Cardiac muscle cell (in vitro differentiated cells and primary cell): ENCODE data around the gene JARID2. TPM values are rescaled to one million over a fixed set of nuclear protein-coding genes. Genes with fewer than 3 reads are reported as not detected.

Source experiments
- DNase-seq, 2 donors: peaks; one replicate each; pipeline versions ENCODE4 v3.0.0 to v3.0.0-alpha.2; 2010 to 2017; ENCODE audit warnings: low read depth in 1 of 2, low spot score in 1 of 2
- H3K27ac ChIP-seq: fragments of 200-600 bp; sonication (generic); 2 replicates; pipeline ENCODE4 v1.5.1; 2016
- H3K27me3 ChIP-seq: fragments of 200-600 bp; sonication (generic); 2 replicates; pipeline ENCODE4 v1.6.0; 2016; ENCODE audit warnings: control low read depth
- H3K36me3 ChIP-seq: fragments of 200-600 bp; sonication (generic); 2 replicates; pipeline ENCODE4 v1.5.1; 2016; ENCODE audit warnings: control low read depth
- H3K4me1 ChIP-seq: fragments of 200-600 bp; sonication (generic); 2 replicates; pipeline ENCODE4 v1.8.1; 2017; ENCODE audit warnings: low read depth, mild to moderate bottlenecking, mixed run types
- H3K4me3 ChIP-seq: fragments of 200-600 bp; sonication (generic); 2 replicates; pipeline ENCODE4 v1.5.1; 2016; ENCODE audit warnings: mild to moderate bottlenecking
- H3K9me3 ChIP-seq: fragments of 200-600 bp; sonication (generic); 2 replicates; pipeline ENCODE4 v1.5.1; 2017; ENCODE audit warnings: low read depth, mild to moderate bottlenecking, control low read depth
- CTCF ChIP-seq: IDR thresholded peaks from 2 replicates; pipeline ENCODE4 v1.5.1; 2012; ENCODE audit warnings: low read depth, mild to moderate bottlenecking, low read length
- polyA plus RNA-seq: library from polyadenylated mRNA; unstranded; fragments of >200 nt; fragmentation: Nextera tagmentation; extraction: Ambion mirVana; gene quantifications from 2 replicates; pipeline ENCODE4 v1.2.1, GENCODE V29; 2016
- total RNA-seq: library from RNA; depleted of rRNA; stranded (reverse); fragments of >200 nt; gene quantifications from 2 replicates; pipeline ENCODE4 v1.2.3, GENCODE V29; 2016

JARID2 gene
- total and polyA plus RNA-seq, 2 experiments from 2014 or later: 9.7 to 26.4 TPM

GRCh38 chr6:15396808-15397207 is 150.9 kb downstream of the JARID2 start:
- Histone ChIP-seq H3K4me3 (no peak overlapping the region), H3K27me3 (no peaks in the 10 kb centered on the region), H3K9me3 (no peaks in the 10 kb centered on the region), H3K4me1 (peaks cover 33% of the 10 kb centered on the region), H3K27ac (no peak overlapping the region), H3K36me3 (no peaks in the 10 kb centered on the region)
- DNase-seq: no peak
- no peak for TF ChIP-seq CTCF

GRCh38 chr6:15398633-15399275 is 152.9 kb downstream of the JARID2 start:
- no peaks in the 10 kb centered on the region for H3K36me3 ChIP-seq
- no peaks in the 10 kb centered on the region for H3K9me3 ChIP-seq
- H3K4me3 ChIP-seq: no peak overlapping the region
- DNase-seq: peak in 1 of 2 donors; percentile 38
- peaks cover 41% of the 10 kb centered on the region for H3K4me1 ChIP-seq
- H3K27me3 ChIP-seq: no peaks in the 10 kb centered on the region
- no peak for TF ChIP-seq CTCF
- H3K27ac ChIP-seq: no peak overlapping the region

- Histone ChIP-seq H3K4me1 (peaks cover 50% of the 10 kb centered on the region), H3K27me3 (no peaks in the 10 kb centered on the region), H3K27ac (peak overlapping the region; percentile 28), H3K4me3 (no peak overlapping the region), H3K9me3 (no peaks in the 10 kb centered on the region), H3K36me3 (no peaks in the 10 kb centered on the region)
- peak; percentile 47 to 92 for DNase-seq
- TF ChIP-seq CTCF: no peak
Observed at GRCh38 chr6:15399641-15400470, 154.0 kb downstream of the JARID2 start.

DNA sequence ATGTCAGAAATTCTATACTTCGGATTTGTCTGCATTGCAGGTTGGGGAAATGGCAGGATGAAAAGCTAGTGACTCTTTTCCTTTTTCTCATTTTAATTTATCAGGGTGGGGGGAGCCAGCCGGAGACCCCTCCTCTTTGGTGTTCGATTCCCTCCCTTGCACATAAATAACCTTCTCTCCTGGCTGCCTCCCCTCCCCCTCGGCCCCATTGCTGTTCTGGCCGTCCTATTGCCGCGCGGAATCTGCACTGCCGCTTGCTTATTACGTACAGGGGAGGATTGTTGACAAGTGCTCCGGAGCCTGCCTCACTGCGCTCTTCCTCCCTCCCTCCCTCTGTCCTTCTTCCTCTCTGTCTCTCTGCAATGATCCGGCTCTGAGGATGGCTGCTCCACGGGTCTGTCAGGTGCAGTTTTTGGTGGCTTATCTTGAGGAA is 154.7 kb downstream of the JARID2 start:
- H3K9me3 ChIP-seq: no peaks in the 10 kb centered on the region
- H3K4me3 ChIP-seq: no peak overlapping the region
- DNase-seq: peak; percentile 53 to 62
- H3K27me3 ChIP-seq: no peaks in the 10 kb centered on the region
- no peak for TF ChIP-seq CTCF
- H3K36me3 ChIP-seq: no peaks in the 10 kb centered on the region
- peak overlapping the region; percentile 28 for H3K27ac ChIP-seq
- H3K4me1 ChIP-seq: peaks cover 54% of the 10 kb centered on the region

DNA sequence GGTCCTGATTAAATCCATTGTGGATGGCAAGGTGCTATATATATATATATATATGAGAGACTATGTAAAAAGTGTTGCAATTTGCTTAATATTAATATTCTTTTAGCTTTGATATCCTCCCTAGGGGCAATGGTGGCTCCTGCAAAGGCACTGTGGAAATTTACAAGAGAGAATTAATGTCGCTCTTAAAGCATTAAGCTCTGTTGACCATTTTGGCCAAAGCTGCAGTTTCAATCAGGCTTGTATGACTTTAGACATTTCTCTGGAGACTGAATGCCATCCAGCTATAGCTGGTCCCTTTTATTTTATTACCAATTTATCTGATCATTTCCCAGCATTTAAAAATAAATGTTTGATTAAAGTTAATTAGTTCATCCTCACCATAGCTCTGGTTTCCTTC is 155.3 kb downstream of the JARID2 start:
- Histone ChIP-seq H3K27ac (no peak overlapping the region), H3K4me3 (no peak overlapping the region), H3K9me3 (no peaks in the 10 kb centered on the region), H3K36me3 (no peaks in the 10 kb centered on the region), H3K27me3 (no peaks in the 10 kb centered on the region), H3K4me1 (peaks cover 54% of the 10 kb centered on the region)
- no peak for DNase-seq
- no peak for TF ChIP-seq CTCF
